ENCODE measurements around the gene OPCML.

OPCML gene

GRCh38 chr11:132669949-132670348, 862.4 kb downstream of the OPCML start:
- DNase-seq (ENCODE audit: low spot score): no peak
- TF ChIP-seq CTCF (IDR thresholded peaks at IDR 0.05; ENCODE audit: extremely low read depth, missing control alignments): no peak

GRCh38 chr11:132665205-132665604, 867.1 kb downstream of the OPCML start:
- DNase-seq (ENCODE audit: low spot score): no peak
- no peak for TF ChIP-seq CTCF (IDR thresholded peaks at IDR 0.05; ENCODE audit: extremely low read depth, missing control alignments)

- no peak for TF ChIP-seq CTCF (IDR thresholded peaks at IDR 0.05; ENCODE audit: extremely low read depth, missing control alignments)
- DNase-seq (ENCODE audit: low spot score): no peak
These were observed 873.6 kb downstream of the OPCML start for GRCh38 chr11:132658696-132659095.

- DNase-seq (ENCODE audit: low spot score): no peak
- TF ChIP-seq CTCF (IDR thresholded peaks at IDR 0.05; ENCODE audit: extremely low read depth, missing control alignments): no peak
These were observed 874.3 kb downstream of the OPCML start for GRCh38 chr11:132658004-132658403.

GRCh38 chr11:132655187-132655855, 877.0 kb downstream of the OPCML start:
- no peak for TF ChIP-seq CTCF (IDR thresholded peaks at IDR 0.05; ENCODE audit: extremely low read depth, missing control alignments)
- DNase-seq (ENCODE audit: low spot score): no peak

GRCh38 chr11:132653237-132653636, 879.1 kb downstream of the OPCML start:
- TF ChIP-seq CTCF (IDR thresholded peaks at IDR 0.05; ENCODE audit: extremely low read depth, missing control alignments): no peak
- no peak for DNase-seq (ENCODE audit: low spot score)

GRCh38 chr11:132650969-132651720, 881.2 kb downstream of the OPCML start:
- no peak for TF ChIP-seq CTCF (IDR thresholded peaks at IDR 0.05; ENCODE audit: extremely low read depth, missing control alignments)

More at GRCh38 chr11:132650969-132651720, 881.2 kb downstream of the OPCML start:
- no peak for DNase-seq (ENCODE audit: low spot score)
